GM12801 (cell line): ENCODE results near the gene CACNG6.

Source experiments
- TF ChIP-seq, protein P1 (sequence below): IDR thresholded peaks from one replicate; pipeline ENCODE4 v1.5.1; 2011; ENCODE audit warnings: control low read depth; ENCODE audit not compliant: insufficient read length; ENCODE audit errors: extremely low read depth

CACNG6 gene

DNA sequence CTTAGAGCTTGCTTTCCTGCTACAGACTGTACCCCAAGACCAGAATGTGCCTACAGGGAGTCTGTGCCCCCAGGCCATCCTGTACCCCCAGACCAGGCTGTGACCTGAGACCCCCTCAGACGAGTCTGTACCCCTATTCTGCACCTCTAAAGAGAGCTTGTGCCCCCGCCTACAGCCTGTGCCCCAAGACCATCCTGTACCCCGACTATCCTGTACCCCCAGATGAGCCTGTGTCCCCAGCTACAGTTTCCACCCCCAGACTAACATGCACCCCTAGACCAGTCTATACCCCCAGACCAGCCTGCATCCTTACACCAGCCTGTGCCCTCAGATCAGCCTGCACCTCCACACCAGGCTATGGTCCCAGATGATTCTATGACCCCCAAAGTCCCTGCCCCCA, 2.0 kb downstream of the CACNG6 start:
- TF ChIP-seq, protein P1, sequence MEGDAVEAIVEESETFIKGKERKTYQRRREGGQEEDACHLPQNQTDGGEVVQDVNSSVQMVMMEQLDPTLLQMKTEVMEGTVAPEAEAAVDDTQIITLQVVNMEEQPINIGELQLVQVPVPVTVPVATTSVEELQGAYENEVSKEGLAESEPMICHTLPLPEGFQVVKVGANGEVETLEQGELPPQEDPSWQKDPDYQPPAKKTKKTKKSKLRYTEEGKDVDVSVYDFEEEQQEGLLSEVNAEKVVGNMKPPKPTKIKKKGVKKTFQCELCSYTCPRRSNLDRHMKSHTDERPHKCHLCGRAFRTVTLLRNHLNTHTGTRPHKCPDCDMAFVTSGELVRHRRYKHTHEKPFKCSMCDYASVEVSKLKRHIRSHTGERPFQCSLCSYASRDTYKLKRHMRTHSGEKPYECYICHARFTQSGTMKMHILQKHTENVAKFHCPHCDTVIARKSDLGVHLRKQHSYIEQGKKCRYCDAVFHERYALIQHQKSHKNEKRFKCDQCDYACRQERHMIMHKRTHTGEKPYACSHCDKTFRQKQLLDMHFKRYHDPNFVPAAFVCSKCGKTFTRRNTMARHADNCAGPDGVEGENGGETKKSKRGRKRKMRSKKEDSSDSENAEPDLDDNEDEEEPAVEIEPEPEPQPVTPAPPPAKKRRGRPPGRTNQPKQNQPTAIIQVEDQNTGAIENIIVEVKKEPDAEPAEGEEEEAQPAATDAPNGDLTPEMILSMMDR: no peak

DNA sequence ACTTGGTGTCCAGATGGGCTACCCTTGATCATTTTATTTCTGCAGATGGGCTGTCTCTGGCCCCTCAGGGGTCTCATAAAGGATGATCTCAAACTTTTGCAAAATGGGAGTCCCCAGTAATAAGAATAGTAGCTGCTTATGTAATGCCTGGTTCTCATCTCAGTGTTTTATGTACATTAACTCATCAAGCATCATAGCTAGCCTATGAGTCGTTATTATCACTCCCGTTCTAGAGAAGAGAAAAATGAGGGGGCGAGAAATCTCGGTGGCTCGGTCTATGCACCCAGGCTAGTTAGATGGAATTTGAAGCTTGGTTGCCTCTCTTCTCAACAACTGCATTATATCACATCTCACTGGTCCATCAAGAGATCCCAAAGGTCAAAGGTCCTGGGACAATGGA, 3.4 kb downstream of the CACNG6 start:
- TF ChIP-seq, protein P1: no peak

DNA sequence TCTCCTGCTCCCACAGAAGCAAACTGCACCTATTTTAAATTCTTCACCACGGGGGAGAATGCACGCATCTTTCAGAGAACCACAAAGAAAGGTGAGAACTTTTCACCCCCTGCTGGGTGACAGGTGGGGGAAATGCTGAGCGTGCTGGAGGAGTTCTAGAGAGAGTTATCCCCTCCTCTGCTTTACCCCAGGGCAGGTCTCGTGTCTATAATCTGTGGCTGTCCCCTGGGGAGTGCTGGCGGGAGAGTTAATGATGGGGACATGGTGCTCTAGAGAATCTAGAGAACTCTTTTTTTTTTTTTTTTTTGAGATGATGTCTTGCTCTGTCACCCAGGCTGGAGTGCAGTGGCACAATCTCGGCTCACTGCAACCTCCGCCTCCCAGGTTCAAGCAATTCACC, 6.8 kb downstream of the CACNG6 start:
- TF ChIP-seq, protein P1: no peak

DNA sequence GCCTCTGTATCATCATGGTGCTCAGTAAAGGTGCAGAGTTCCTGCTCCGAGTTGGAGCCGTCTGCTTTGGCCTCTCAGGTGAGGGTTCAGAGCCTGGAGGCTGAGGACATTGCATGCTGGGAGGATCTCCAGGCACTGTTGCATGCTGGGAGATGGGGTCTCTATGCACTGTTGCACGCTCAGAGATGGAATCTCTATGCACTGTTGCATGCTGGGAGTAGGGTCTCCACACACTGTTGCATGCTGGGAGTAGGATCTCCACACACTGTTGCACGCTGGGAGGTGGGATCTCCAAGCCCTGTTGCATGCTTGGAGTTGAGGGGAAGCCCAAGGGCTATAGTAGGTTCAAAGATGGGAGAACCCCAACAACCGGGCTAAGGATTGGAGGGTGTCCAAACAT, 8.3 kb downstream of the CACNG6 start:
- TF ChIP-seq, protein P1: no peak

DNA sequence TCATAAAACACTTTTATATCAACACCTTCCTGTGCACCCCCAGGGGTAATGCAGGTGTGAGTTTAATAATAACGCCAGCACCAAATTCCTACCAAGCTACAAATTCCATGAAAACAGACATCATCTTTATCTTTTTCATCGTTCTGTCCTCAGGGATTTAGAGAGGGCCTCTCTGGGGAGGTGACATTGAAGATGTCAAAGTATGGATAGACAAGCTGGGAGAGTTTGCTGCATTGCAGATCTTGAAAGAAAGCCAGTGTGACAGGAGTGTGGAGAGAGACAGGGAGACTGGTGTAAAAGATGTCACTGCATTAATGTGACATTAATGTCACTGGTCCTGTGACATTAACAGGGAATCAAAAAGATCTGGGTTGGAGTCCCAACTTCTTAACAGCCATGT, 10.1 kb downstream of the CACNG6 start:
- TF ChIP-seq, protein P1: no peak

DNA sequence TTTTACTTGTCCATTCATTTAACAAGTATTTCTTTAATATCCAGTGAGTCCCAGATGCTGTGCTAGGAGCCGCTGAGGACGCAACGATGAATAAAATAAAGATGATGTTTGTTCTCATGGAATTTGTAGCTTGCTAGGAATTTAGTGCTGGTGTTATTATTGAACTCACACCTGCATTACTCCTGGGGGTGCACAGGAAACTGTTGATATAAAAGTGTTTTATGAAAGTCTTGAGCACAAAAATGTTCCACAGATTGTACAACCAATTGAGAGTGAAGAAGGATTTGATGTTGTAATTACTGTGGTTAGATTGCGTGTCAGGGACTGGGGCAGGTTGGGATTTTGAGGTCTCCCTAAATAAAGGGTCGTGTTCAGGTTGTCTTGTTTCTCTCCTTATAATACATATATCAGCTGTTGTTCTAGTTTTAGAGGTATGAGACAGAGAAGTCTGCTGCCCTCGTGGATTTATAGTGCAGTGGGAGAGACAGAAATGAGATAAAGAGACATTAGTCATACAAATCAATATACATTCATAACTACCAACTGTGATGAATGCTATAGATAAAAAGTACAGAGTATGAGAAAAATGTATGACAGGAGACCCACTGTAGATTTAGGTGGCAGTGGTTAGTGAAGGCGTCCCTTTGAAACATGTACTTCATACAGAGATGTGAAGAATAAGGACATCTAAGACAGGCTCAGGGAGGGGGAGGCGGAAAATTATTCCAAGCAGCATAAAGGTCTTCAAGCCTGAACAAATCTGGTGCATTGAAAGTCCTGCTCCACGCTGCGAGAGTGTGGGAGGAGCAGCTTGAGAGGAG, 11.3 kb downstream of the CACNG6 start:
- TF ChIP-seq, protein P1: no peak

DNA sequence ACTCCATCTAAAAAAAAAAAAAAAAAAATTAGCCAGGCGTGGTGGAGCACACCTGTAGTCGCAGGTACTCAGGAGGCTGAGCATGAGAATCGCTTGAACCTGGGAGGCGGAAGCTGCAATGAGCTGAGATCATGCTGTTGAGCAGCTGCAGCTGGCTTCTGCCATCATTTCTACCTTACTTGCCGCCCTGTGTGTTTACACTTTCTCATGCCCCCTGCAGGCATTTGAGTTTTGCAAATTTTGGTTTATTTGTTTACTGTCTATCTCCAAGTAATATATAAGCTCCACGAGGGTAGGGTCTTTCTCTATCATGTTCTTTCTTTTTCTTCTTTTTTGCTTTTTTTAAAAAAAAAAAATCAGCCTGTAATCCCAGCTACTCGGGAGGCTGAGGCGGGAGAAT, 18.0 kb downstream of the CACNG6 start:
- TF ChIP-seq, protein P1: no peak
